Right lobe of liver (tissue), 6 donors: ENCODE measurements around the gene SLC17A9. TPM values are rescaled to one million over a fixed set of nuclear protein-coding genes. Genes with fewer than 3 reads are reported as not detected.

Experiments
- ATAC-seq, 4 donors: fragments of 200-7000 bp; cut with Tn5 transposase; one replicate each; pipeline ENCODE4 v1.9.1; 2020; ENCODE audit warnings: mild to moderate bottlenecking in 4 of 4, moderate library complexity in 4 of 4
- DNase-seq, 3 donors: peaks; one replicate each; pipeline ENCODE4 v3.0.0-alpha.2; 2020
- H3K27ac ChIP-seq, 3 donors: fragments of 200-600 bp; one replicate each; pipeline ENCODE4 v1.8.0; 2022
- H3K27me3 ChIP-seq, 2 donors: fragments of 200-600 bp; one replicate each; pipeline ENCODE4 v1.8.0; 2022
- H3K36me3 ChIP-seq, 4 donors: fragments of 200-600 bp; sonication (generic) in 1 of 4; one replicate each; pipeline versions ENCODE4 v1.5.1 to v1.8.0; 2017 to 2022; ENCODE audit warnings: control low read depth in 1 of 4
- H3K4me1 ChIP-seq, 4 donors: fragments of 200-600 bp; sonication (generic) in 1 of 4; one replicate each; pipeline versions ENCODE4 v1.5.1 to v1.8.0; 2017 to 2022; ENCODE audit warnings: control low read depth in 1 of 4
- H3K4me3 ChIP-seq, 3 donors: fragments of 200-600 bp; one replicate each; pipeline ENCODE4 v1.8.0; 2022
- H3K9me3 ChIP-seq, 4 donors: fragments of 200-600 bp; sonication (generic) in 1 of 4; one replicate each; pipeline versions ENCODE4 v1.5.1 to v1.8.0; 2017 to 2022; ENCODE audit warnings: control low read depth in 1 of 4
- POLR2A ChIP-seq: fragments of 450-650 bp; IDR thresholded peaks from one replicate; pipeline ENCODE4 v1.6.1; 2017; ENCODE audit warnings: antibody characterized with exemption, mild to moderate bottlenecking
- WGBS: methylation state at CpG from one replicate; pipeline ENCODE4 v1.1.6; 2018; ENCODE audit warnings: low coverage, low lambda C conversion rate; ENCODE audit not compliant: insufficient coverage; ENCODE audit errors: missing lambda C conversion rate; 5-methylcytosine and 5-hydroxymethylcytosine counted together
- intact Hi-C, 2 donors: fragments of 100-400 bp; cut with DNase I; formaldehyde crosslinking; loops; one replicate each; pipeline versions ENCODE4 v1.11.2 to v1.14.1; 2022
- total RNA-seq, 6 experiments: library from RNA; depleted of rRNA in 2 of 6; stranded (reverse); fragments of >200 nt in 2 of 6; fragmentation: NEBNext Ultra II Directional in 3 of 6; extraction: Animal tissue kit (Norgen Biotek cat#: 25700) in 3 of 6; gene quantifications; one replicate each; pipeline versions ENCODE4 v1.1.0 to v1.2.4, GENCODE V29; 2016 to 2023
- TF ChIP-seq, protein P1 (sequence below), 4 donors: fragments of 200-600 bp in 3 of 4; fragments of 450-650 bp in 1 of 4; IDR thresholded peaks; one replicate each; pipeline versions ENCODE4 v1.5.1 to v1.8.0; 2016 to 2022; ENCODE audit warnings: antibody characterized with exemption in 4 of 4, mild to moderate bottlenecking in 2 of 4
- donor health status: DM: no; HTN: yes; CAD: no.
- donor health status: DM: no; HTN: no; CAD: no.
- donor health status: DM: no; HTN: no; CAD: no.
- donor health status: DM: no; HTN: yes; CAD: no.
- donor health status: DM: no; HTN: yes; CAD: no.

The SLC17A9 gene
- total RNA-seq, 6 experiments from 2014 or later: 29.8 to 99.4 (median 54.1) TPM

- H3K4me1 ChIP-seq: peaks cover 0 to 7% (median 0%) of the 10 kb centered on the region in 4 donors
- H3K27me3 ChIP-seq: peaks cover 14 to 54% of the 10 kb centered on the region in 2 donors
- no peaks in the 10 kb centered on the region for H3K9me3 ChIP-seq
- under 1% methylated on average over 14 of the region's 53 CpGs for WGBS
- ATAC-seq (no peak), DNase-seq (no peak)
- intact Hi-C loops: loop anchor here (10.0 kb wide), 3 partner anchors 100 to 180 kb away; no protein-coding TSS in a partner anchor
- no peak for TF ChIP-seq POLR2A
- TF ChIP-seq, protein P1, sequence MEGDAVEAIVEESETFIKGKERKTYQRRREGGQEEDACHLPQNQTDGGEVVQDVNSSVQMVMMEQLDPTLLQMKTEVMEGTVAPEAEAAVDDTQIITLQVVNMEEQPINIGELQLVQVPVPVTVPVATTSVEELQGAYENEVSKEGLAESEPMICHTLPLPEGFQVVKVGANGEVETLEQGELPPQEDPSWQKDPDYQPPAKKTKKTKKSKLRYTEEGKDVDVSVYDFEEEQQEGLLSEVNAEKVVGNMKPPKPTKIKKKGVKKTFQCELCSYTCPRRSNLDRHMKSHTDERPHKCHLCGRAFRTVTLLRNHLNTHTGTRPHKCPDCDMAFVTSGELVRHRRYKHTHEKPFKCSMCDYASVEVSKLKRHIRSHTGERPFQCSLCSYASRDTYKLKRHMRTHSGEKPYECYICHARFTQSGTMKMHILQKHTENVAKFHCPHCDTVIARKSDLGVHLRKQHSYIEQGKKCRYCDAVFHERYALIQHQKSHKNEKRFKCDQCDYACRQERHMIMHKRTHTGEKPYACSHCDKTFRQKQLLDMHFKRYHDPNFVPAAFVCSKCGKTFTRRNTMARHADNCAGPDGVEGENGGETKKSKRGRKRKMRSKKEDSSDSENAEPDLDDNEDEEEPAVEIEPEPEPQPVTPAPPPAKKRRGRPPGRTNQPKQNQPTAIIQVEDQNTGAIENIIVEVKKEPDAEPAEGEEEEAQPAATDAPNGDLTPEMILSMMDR (IDR thresholded peaks at IDR 0.05): no peak
- no peak overlapping the region for H3K4me3 ChIP-seq
- no peak overlapping the region for H3K27ac ChIP-seq
- H3K36me3 ChIP-seq: no peaks in the 10 kb centered on the region
Measured at GRCh38 chr20:63004607-63005364, 52.3 kb downstream of the SLC17A9 start.

DNA sequence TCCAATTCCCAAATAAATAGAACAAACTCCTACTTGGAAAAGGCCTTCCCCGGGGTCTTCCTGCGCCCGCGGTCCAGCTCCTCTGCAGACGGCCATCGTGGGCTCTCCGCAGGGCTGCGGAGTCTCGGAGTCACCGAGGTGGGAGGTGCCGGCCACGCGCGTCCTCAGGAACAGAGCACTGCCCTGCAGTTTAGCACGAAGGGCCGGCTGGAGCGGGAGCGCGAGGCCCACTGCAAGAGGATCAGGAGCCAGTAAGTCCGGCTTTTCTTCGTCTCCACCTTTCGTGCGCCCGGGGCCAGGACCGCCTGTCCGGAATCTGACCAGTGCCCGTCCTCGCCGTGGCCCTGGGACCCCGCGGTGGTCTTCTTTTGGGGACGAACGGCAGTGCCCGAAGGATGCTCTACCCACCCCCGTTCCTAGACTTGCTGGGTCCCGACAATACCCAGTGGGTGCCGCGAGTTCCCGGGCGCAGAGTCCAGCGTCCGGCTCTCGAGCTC is 52.9 kb downstream of the SLC17A9 start:
- Histone ChIP-seq H3K36me3 (no peaks in the 10 kb centered on the region), H3K9me3 (no peaks in the 10 kb centered on the region), H3K4me1 (peaks cover 0 to 7% (median 0%) of the 10 kb centered on the region in 4 donors), H3K4me3 (no peak overlapping the region), H3K27me3 (peaks cover 14 to 56% of the 10 kb centered on the region in 2 donors), H3K27ac (no peak overlapping the region)
- intact Hi-C loops: loop anchor here (10.0 kb wide), 3 partner anchors 101 to 181 kb away; no protein-coding TSS in a partner anchor
- DNase-seq: no peak
- TF ChIP-seq POLR2A: no peak
- TF ChIP-seq, protein P1 (IDR thresholded peaks at IDR 0.05): no peak
- no peak for ATAC-seq
- WGBS: 0% methylated on average over 5 of the region's 43 CpGs

DNA sequence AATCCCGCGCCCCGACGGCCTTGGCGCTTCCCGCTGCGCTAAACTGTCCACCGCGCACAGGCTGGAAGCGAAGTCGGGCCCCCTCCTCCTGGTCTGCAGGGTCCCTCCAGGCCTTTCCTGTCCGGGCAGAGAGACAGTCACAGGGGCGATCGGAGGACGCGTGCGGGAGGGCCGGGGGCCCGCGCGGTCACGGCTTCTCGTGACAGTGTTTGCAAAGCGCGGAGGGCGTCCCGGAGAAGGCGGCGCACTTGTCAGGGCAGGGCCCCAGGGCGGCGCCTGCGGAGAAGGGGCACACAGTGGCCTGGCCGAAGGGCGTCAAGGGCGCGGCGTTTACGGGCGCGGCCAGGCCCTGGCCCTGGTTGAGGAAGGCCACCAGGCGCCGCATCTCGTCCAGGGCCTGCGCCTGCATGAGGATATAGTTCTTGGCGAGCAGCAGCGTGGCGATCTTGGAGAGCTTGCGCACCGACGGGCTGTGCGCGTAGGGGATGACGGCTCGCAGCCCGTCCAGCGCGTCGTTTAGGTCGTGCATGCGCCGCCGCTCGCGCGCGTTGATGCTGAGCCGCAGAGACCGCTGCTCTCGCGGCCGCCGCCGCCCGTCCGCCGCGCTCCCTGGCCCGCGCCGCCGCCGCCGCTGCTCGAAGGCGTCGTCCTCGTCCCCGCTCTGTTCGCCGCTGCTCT is 53.5 kb downstream of the SLC17A9 start:
- Histone ChIP-seq H3K36me3 (no peaks in the 10 kb centered on the region), H3K4me3 (no peak overlapping the region), H3K9me3 (no peaks in the 10 kb centered on the region), H3K27ac (no peak overlapping the region), H3K27me3 (peaks cover 16 to 56% of the 10 kb centered on the region in 2 donors), H3K4me1 (peaks cover 0 to 7% (median 0%) of the 10 kb centered on the region in 4 donors)
- ATAC-seq (no peak), DNase-seq (no peak)
- intact Hi-C loops: loop anchor here (10.0 kb wide), 3 partner anchors 101 to 181 kb away; no protein-coding TSS in a partner anchor
- no peak for TF ChIP-seq POLR2A
- TF ChIP-seq, protein P1 (IDR thresholded peaks at IDR 0.05): no peak
- WGBS: 0% methylated on average over 2 of the region's 90 CpGs

GRCh38 chr20:63006540-63007359 is 54.2 kb downstream of the SLC17A9 start, which contains the start of gene BHLHE23:
Gene BHLHE23 (minus strand): TSS chr20:63006964. CDS start chr20:63006774, 190 bp downstream.
- Histone ChIP-seq H3K4me1 (peaks cover 0 to 7% (median 0%) of the 10 kb centered on the region in 4 donors), H3K27me3 (peaks cover 18 to 56% of the 10 kb centered on the region in 2 donors), H3K4me3 (no peak within 1 kb of the TSS), H3K27ac (no peak within 1 kb of the TSS), H3K36me3 (no peaks in the 10 kb centered on the region), H3K9me3 (no peaks in the 10 kb centered on the region)
- ATAC-seq (no peak), DNase-seq (no peak)
- TF ChIP-seq POLR2A: no peak
- TF ChIP-seq, protein P1 (IDR thresholded peaks at IDR 0.05): no peak
- 2% methylated on average over 30 of the region's 110 CpGs for WGBS
- intact Hi-C loops: loop anchor here (10.0 kb wide), 3 partner anchors 102 to 182 kb away; no protein-coding TSS in a partner anchor
